Activated naive CD8-positive, alpha-beta T cell treated with anti-CD3 and anti-CD28 coated beads, Interleukin-2, amount 50 U/mL, for 24 hours (primary cell): ENCODE measurements around the gene SPTAN1.
A peak's percentile ranks its signal among the peaks of the same experiment; 100 is the strongest.

ENCODE experiments used
- ATAC-seq: fragments of 150-1000 bp; cut with Tn5 transposase; one replicate; pipeline ENCODE4 v1.10.0; 2021
- DNase-seq: peaks from one replicate; pipeline ENCODE4 v3.0.0; 2021
- H3K27ac Mint-ChIP-seq: one replicate; pipeline ENCODE4 v1.8.0; 2021; ENCODE audit warnings: mild to moderate bottlenecking, mixed read lengths
- H3K27me3 Mint-ChIP-seq: one replicate; pipeline ENCODE4 v1.8.0; 2021; ENCODE audit warnings: mixed read lengths
- H3K36me3 Mint-ChIP-seq: one replicate; pipeline ENCODE4 v1.8.0; 2021; ENCODE audit warnings: low read depth, mixed read lengths
- H3K4me1 Mint-ChIP-seq: one replicate; pipeline ENCODE4 v1.8.0; 2021; ENCODE audit warnings: mixed read lengths
- H3K4me3 Mint-ChIP-seq: one replicate; pipeline ENCODE4 v1.8.0; 2021; ENCODE audit warnings: mild to moderate bottlenecking, moderate library complexity, mixed read lengths
- H3K9me3 Mint-ChIP-seq: one replicate; pipeline ENCODE4 v1.8.0; 2021; ENCODE audit warnings: mixed read lengths

Gene SPTAN1

GRCh38 chr9:128540634-128541360 is 11.6 kb upstream of the SPTAN1 start:
- Mint-ChIP-seq H3K4me3 (no peak overlapping the region), H3K27ac (no peak overlapping the region), H3K9me3 (no peaks in the 10 kb centered on the region), H3K36me3 (peaks cover 44% of the 10 kb centered on the region), H3K27me3 (no peaks in the 10 kb centered on the region), H3K4me1 (peaks cover 4% of the 10 kb centered on the region)
- ATAC-seq (no peak), DNase-seq (no peak)

DNA sequence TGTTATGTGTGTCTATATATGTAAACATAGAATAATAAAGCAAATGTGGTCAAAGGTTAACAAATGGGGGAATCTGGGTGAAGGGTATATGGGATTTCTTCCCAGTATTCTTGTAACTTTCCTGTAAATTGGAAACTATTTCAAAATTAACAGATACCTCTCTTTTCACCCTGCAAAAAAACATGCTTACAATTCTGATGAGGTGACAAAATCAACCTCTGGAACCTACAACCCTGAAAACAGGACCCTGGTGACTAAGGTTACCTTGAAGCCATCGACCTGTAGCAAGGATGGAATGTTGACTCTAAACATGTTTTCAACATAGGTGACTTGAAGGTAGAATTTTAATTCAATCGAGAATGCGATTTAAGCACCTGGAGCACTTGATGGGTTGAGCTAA is 5.9 kb upstream of the SPTAN1 start:
- no peaks in the 10 kb centered on the region for H3K27me3 Mint-ChIP-seq
- no peak overlapping the region for H3K4me3 Mint-ChIP-seq
- peaks cover 25% of the 10 kb centered on the region for H3K4me1 Mint-ChIP-seq
- peaks cover 5% of the 10 kb centered on the region for H3K36me3 Mint-ChIP-seq
- DNase-seq, result no peak
- H3K9me3 Mint-ChIP-seq, result no peaks in the 10 kb centered on the region
- no peak overlapping the region for H3K27ac Mint-ChIP-seq
- ATAC-seq, result no peak

- H3K4me1 Mint-ChIP-seq, result peaks cover 31% of the 10 kb centered on the region
- no peaks in the 10 kb centered on the region for H3K9me3 Mint-ChIP-seq
- no peak for DNase-seq
- H3K4me3 Mint-ChIP-seq, result no peak overlapping the region
- ATAC-seq, result no peak
- H3K27me3 Mint-ChIP-seq, result no peaks in the 10 kb centered on the region
- no peaks in the 10 kb centered on the region for H3K36me3 Mint-ChIP-seq
- H3K27ac Mint-ChIP-seq, result no peak overlapping the region
Measured at GRCh38 chr9:128548876-128549275, 3.5 kb upstream of the SPTAN1 start.

GRCh38 chr9:128550226-128550625 is 2.2 kb upstream of the SPTAN1 start:
- ATAC-seq, result peak; percentile 41
- H3K9me3 Mint-ChIP-seq, result no peaks in the 10 kb centered on the region
- peak; percentile 35 for DNase-seq
- H3K4me3 Mint-ChIP-seq, result peak overlapping the region; percentile 25
- H3K4me1 Mint-ChIP-seq, result peaks cover 31% of the 10 kb centered on the region
- no peaks in the 10 kb centered on the region for H3K36me3 Mint-ChIP-seq
- no peaks in the 10 kb centered on the region for H3K27me3 Mint-ChIP-seq
- peak overlapping the region; percentile 30 for H3K27ac Mint-ChIP-seq

GRCh38 chr9:128550770-128551656 is 1.4 kb upstream of the SPTAN1 start:
- no peak for ATAC-seq
- peak overlapping the region; percentile 88 for H3K27ac Mint-ChIP-seq
- H3K36me3 Mint-ChIP-seq, result no peaks in the 10 kb centered on the region
- no peaks in the 10 kb centered on the region for H3K9me3 Mint-ChIP-seq
- peaks cover 31% of the 10 kb centered on the region for H3K4me1 Mint-ChIP-seq
- peak overlapping the region; percentile 25 for H3K4me3 Mint-ChIP-seq
- peak; percentile 3 for DNase-seq
- H3K27me3 Mint-ChIP-seq, result no peaks in the 10 kb centered on the region

DNA sequence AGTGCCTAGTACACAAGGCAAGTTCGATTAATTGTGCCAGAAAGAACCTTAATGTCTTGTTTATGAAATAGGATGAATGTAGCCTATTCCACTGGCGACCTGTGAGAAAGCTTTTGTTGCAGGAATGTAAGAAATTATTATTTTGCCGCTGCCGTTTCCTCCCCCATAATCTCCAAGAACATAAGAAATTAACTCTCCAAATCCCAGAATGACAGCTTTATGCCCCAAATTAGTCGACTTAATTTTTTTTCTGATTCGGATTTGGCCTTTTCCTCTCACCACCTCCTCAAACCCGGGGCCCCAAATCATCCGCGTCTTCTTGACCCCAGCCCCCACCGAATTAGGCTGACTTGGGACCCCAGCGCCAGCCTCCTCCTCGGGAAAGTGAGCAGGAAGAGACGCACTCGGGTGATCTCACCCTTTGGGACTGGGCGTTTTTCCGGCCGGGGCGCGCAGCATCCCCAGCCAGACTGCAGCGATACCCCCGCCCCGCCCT is 682 bp upstream of the SPTAN1 start:
- Mint-ChIP-seq H3K27me3 (no peaks in the 10 kb centered on the region), H3K4me1 (peaks cover 31% of the 10 kb centered on the region), H3K9me3 (no peaks in the 10 kb centered on the region), H3K4me3 (no peak overlapping the region), H3K36me3 (no peaks in the 10 kb centered on the region), H3K27ac (peak overlapping the region; percentile 88)
- ATAC-seq, result no peak
- DNase-seq, result no peak

DNA sequence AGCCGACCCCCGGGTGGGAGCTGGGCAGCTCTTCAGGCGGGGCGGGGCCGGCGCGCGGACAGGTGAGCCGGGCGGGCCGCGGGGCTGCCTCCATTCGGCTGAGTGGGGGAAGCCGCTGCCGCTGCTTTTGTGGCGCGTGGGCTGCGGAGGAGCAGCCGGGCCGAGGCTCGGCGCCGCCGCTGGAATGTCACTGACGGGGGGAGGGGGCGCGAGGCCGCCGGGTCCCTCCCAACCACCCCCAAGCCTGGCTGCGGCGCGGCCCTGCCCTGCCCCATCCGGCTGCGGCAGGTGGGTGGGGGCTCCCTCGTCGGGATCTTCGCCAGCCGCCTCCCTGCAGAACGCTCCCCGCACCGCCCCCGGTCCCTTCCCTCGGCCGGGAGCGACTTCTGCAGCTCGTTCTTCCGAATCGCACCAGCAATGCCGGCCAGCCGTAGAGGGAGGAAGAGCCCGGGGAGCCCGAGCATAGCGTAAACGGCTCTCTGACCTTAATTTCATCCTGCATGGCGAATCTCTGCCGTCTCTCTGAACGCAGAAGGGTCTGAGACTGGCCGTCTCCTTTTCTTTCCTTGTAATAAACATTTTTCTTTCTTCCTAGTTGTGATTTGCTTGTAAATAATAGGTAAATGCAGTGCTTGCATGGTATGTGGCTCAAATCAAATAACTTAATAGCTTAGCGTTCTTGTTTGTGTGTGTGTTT is 505 bp downstream of the SPTAN1 start:
- no peaks in the 10 kb centered on the region for H3K36me3 Mint-ChIP-seq
- H3K4me3 Mint-ChIP-seq, result no peak overlapping the region
- no peak overlapping the region for H3K27ac Mint-ChIP-seq
- H3K27me3 Mint-ChIP-seq, result no peaks in the 10 kb centered on the region
- H3K4me1 Mint-ChIP-seq, result peaks cover 31% of the 10 kb centered on the region
- no peaks in the 10 kb centered on the region for H3K9me3 Mint-ChIP-seq
- ATAC-seq (peak; percentile 39), DNase-seq (peak; percentile 57)

DNA sequence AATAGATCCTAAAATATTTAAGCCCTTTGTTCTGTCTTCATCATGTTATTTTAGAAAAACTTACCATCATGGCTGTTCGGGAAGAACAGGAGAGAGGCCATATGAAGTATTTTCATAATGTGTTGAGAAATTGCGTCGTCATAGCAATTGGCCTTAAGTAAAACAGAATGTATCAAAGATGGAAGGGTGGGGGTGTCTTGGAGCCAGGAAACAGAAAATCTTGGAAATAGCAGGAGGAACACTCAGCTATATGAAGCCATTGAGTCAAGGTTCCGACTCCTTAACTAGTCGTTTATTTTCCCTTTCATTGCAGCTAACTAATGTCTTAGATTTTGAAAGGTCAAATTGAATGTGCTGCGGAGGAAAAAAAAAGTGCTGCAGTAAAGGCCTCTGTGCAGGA is 1.3 kb downstream of the SPTAN1 start:
- Mint-ChIP-seq H3K27ac (no peak overlapping the region), H3K27me3 (no peaks in the 10 kb centered on the region), H3K9me3 (no peaks in the 10 kb centered on the region), H3K4me3 (no peak overlapping the region), H3K36me3 (no peaks in the 10 kb centered on the region), H3K4me1 (peaks cover 37% of the 10 kb centered on the region)
- ATAC-seq, result no peak
- DNase-seq, result no peak

GRCh38 chr9:128554155-128554862 is 1.9 kb downstream of the SPTAN1 start:
- Mint-ChIP-seq H3K4me1 (peaks cover 42% of the 10 kb centered on the region), H3K36me3 (peaks cover 2% of the 10 kb centered on the region), H3K9me3 (no peaks in the 10 kb centered on the region), H3K27ac (no peak overlapping the region), H3K4me3 (no peak overlapping the region), H3K27me3 (no peaks in the 10 kb centered on the region)
- DNase-seq (peak; percentile 37), ATAC-seq (peak; percentile 23)

DNA sequence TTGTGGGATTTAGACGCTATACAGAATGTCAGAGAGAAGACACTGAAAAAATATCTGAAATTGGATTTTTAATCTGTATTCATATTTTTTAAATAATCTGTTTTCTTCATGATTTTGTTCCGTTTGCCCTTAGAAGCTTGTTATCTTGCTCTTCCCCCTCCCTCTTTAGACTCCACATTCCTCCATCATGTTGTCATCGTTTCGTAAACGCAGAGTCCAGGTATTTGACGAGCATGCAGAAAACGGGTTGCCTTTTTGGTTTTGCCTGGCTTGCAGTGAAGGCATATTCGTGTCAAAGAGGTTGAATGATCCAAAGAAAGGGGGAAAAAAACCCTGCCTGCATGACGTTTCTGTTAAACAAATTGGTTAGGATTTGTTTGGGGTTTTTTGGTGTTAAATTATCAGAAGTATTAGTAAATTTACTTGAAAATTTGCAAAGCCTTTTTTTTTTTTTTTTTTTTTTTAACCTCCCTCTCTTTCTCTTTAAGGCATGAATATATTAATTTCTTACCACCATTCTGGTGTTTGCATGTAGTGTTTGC is 2.9 kb downstream of the SPTAN1 start:
- Mint-ChIP-seq H3K4me1 (peaks cover 32% of the 10 kb centered on the region), H3K36me3 (peaks cover 2% of the 10 kb centered on the region), H3K27ac (no peak overlapping the region), H3K27me3 (no peaks in the 10 kb centered on the region), H3K4me3 (no peak overlapping the region), H3K9me3 (no peaks in the 10 kb centered on the region)
- no peak for DNase-seq
- ATAC-seq, result no peak

- no peak for DNase-seq
- Mint-ChIP-seq H3K9me3 (no peaks in the 10 kb centered on the region), H3K27me3 (no peaks in the 10 kb centered on the region), H3K4me3 (no peak overlapping the region), H3K36me3 (peaks cover 2% of the 10 kb centered on the region), H3K27ac (no peak overlapping the region), H3K4me1 (peaks cover 22% of the 10 kb centered on the region)
- ATAC-seq, result no peak
Measured at GRCh38 chr9:128556276-128556675, 3.9 kb downstream of the SPTAN1 start.

GRCh38 chr9:128556926-128557634 is 4.7 kb downstream of the SPTAN1 start:
- Mint-ChIP-seq H3K4me3 (no peak overlapping the region), H3K27ac (peak overlapping the region; percentile 53), H3K36me3 (peaks cover 5% of the 10 kb centered on the region), H3K27me3 (no peaks in the 10 kb centered on the region), H3K4me1 (peaks cover 17% of the 10 kb centered on the region), H3K9me3 (no peaks in the 10 kb centered on the region)
- DNase-seq, result no peak
- no peak for ATAC-seq
